PC-9 (cell line): ENCODE measurements around the gene CACNA1D.

Source experiments
- CTCF ChIP-seq: fragments of 200-600 bp; sonication (generic); conservative IDR thresholded peaks from 2 replicates; pipeline ENCODE4 v1.6.1; 2017; ENCODE audit warnings: mixed run types, antibody characterized with exemption, mild to moderate bottlenecking, moderate library complexity
- EZH2 ChIP-seq: fragments of 200-600 bp; sonication (generic); IDR thresholded peaks from 2 replicates; pipeline ENCODE4 v1.8.0; 2017; ENCODE audit warnings: antibody characterized with exemption, low read depth

DNA sequence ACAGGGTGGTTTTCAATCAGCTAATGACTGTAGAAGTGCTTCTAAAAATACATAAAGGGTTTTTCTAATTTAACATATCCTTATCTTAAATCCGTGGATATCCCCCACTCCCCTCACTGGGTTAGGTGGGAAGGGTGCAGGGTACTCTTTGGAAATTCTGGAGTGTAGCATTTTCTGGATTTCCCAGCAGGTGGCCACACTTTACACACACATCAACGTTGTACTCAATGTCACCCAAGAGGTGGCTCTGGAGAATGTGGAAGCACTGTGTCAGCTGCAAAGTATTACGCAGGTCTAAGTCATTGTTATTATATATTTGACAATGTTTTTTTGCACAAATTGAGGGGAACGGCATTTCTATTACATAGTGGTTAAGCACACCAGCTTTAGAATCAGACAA is 183.0 kb downstream of the CACNA1D start:
- no peak for TF ChIP-seq CTCF
- no peak for TF ChIP-seq EZH2
